Measurements from ENCODE around the gene A3GALT2. TPM values are rescaled to one million over a fixed set of nuclear protein-coding genes. Genes with fewer than 3 reads are reported as not detected.
"Not testable (repeated sequence)": the region's sequence is repeated elsewhere in the genome, so short reads cannot be mapped to it uniquely, and the experiment has no call there.

The A3GALT2 gene
- total RNA-seq, 1 donor from 2014 or later = not detected

DNA sequence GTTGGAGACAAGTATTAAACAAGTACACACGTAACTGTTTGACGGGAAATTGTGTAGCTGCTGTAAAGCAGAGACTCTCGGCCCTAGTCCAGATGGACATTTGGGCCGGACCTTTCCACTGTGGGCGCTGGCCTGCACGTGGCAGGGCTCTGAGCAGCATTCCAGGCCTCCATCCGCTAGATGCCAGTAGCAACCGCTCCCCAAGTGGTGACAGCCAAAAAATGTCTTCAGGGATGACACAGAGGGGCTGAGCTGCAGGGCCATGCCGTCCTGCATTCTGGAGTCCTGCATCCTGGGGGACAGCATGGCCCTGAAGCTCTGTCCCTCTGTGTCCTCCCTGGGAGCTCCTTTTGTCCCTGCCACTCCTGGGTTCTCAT, 24.8 kb downstream of the A3GALT2 start:
- intact Hi-C loops (cut with micrococcal nuclease) = loop anchor here (5.0 kb wide), 1 partner anchor 51 kb away; no protein-coding TSS in a partner anchor

DNA sequence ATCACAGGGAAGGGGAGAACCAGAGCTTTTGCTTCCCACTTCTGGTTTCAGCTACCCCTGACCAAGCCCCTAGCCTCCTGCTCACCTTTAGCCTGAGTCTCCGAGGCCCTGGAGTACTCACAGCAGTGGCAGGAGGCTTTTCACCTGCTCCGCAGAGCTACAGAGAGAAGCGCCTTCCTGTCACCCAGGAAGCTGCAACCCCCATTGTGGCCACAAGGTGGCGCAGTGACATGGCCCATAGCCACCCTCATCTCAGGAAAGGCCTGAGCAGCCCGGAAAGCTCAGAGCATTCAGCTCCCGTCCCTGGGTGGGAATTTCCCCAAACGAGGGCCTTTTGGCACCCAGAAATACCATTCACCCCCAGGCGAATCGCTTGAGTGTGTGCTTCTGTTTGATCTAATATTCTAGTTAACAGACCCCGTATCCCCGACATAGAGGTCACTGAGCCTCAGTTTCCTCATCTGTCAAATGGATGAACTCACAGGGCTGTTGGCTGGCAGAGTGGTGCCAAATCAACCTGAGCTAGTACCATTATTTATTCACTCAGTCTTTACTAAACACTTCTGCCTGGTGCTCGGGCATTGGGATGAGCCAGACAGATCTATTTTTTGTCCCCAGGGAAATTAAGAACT, 25.3 kb downstream of the A3GALT2 start:
- intact Hi-C loops (cut with micrococcal nuclease) = loop anchor here (1.0 to 5.0 kb wide), 4 partner anchors 52 to 177 kb away; partner anchors contain the start of gene ZSCAN20

DNA sequence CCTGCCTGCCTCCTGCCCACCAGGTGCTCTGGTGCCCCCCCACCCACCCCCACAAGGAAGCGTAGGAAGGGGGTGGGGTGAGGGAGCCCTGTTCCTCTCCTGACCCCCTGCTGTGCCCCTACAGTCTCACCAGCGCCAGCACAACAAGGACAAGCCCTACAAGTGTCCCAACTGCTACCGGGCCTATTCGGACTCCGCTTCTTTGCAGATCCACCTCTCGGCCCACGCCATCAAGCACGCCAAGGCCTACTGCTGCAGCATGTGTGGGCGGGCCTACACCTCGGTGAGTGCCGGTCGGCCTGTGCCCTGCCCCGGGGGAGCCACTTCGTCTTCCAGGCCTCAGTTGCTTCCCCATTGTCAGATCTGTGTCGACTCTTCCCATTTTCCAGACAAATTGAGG, 25.9 kb downstream of the A3GALT2 start:
- intact Hi-C loops (cut with micrococcal nuclease) = loop anchor here (1.0 to 5.0 kb wide), 4 partner anchors 52 to 177 kb away; partner anchors contain the start of gene ZSCAN20

DNA sequence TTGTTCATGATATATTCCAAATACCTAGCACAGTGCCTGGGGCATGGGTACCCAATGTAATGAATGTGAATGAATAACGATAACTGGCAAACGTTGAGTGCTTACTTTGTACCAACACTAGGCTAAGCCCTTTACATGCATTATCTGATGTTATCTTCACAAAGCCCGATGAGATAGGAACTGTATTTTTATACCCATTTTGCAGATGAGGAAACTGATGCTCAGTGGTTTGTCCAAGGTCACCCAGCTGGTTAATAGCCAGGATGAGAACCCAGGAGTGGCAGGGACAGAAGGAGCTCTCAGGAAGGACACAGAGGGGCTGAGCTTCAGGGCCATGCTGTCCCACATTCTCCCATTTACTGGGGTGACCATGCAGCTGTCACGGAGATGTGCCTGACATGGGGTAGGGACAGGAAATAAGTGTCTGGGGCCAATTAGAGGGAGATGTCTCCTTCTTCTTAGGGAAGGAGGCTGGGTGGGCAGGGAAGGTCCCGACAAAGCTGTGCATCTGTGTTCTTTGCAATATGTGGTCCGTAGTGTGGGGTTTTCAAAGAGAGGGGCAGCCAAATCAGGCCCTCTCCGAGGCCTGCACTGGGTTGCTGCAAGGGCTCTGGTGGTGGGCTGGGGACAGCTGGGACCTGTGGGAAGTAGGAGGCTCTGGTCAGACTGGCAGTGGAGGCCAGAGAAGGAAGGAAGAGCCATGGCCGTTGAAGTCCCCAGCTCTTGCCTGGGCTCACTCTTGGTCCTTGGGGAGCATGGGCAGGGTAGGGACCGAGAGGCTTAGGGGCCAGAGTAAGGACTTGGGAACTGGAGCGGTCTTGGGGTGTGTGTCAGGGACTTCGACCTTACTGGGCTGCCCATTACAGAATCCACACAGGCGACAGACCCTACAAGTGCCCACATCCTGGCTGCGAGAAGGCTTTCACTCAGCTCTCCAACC, 26.6 kb downstream of the A3GALT2 start:
- intact Hi-C loops (cut with micrococcal nuclease) = loop anchor here (1.0 to 5.0 kb wide), 4 partner anchors 53 to 178 kb away; partner anchors contain the start of gene ZSCAN20

DNA sequence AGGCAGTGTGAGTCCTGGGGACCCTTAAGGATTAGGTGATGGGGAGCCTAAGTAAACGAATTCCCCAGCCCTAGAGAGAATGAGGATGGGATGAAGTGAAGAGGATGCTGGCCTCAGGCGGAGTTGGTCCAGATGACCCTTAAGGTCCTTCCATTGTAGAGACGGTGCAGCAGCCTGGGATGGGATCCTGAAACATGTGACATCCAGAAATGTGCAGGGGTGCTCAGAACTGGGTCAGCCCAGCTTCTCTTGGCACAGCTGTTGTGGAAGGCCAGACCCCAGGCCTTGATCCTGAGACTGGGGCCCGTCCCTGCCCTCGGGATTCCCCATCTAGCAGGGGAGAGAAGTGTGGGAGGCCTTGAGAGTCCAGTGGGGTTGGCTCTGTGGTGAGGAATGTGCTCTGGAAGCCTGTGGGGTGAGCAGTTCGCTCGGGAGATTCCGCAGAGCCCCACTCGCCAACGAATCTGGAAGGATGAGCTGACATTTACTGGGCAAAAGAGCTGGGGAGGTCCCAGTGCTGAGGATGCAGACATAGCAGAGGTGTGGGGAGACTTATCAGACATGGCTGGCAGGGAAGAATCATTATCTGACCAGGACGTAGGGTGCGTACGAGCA, 28.1 kb downstream of the A3GALT2 start:
- intact Hi-C loops (cut with micrococcal nuclease) = no loop called here

DNA sequence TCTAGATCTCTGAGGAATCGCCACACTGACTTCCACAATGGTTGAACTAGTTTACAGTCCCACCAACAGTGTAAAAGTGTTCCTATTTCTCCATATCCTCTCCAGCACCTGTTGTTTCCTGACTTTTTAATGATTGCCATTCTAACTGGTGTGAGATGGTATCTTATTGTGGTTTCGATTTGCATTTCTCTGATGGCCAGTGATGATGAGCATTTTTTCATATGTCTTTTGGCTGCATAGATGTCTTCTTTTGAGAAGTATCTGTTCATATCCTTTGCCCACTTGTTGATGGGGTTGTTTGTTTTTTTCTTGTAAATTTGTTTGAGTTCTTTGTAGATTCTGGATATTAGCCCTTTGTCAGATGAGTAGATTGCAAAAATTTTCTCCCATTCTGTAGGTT, 30.3 kb downstream of the A3GALT2 start:
- intact Hi-C loops (cut with micrococcal nuclease) = not testable (repeated sequence)

DNA sequence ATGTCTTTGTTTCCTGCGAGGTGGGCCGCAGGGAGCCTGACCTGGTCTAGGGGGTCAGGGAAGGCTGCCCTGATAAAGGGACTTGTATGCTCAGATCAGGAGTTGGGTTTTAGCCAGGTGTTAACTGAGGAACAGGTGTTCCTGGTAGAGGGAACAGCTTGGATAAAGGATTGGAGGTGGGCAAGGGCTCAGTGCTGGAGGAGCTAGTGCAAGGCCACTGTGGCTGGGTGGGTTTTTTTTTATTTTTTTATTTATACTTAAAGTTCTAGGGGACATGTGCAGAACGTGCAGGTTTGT, 31.1 kb downstream of the A3GALT2 start:
- intact Hi-C loops (cut with micrococcal nuclease) = no loop called here

DNA sequence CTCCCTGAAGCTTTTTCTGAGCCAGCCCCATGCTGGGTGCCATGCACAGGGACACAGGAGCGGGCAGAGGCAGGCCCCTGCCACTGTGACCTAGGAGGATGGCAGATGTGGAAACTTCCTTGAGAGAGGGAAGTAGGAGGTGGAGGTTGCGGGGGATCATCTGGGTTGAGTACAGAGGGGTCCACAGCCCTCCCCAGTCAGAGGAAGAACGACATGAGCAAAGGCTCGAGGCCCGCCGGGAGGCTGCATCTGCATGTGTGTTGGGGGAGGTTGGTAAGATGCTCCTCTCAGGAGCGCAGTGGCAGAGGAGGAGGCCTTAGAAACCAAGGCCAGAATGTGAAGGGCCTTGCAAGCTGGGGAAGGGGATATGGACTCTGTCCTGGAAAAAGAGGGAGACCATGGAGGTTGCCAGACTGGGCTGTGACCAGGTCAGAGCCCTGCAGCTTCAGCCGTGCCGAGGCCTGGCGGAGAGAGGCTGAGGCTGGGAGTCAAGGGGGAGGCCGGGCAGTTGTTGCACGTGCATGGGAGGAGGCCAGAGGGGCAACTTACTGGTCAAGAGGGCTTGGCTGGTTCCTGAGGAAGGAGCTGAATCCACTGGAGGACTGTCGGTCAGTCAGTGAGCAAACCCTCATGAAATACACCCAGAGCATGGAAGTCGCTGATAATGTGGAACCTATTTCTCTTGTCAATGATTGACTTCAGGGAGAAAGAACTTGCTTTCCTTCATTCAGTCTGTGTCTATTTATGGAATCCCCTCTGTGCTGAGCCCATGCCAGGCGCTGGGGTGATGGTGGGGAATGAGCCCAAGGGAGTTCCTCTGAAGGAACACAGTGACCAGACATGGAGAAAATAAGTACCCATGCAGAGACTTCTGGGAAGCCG, 31.7 kb downstream of the A3GALT2 start:
- intact Hi-C loops (cut with micrococcal nuclease) = no loop called here

DNA sequence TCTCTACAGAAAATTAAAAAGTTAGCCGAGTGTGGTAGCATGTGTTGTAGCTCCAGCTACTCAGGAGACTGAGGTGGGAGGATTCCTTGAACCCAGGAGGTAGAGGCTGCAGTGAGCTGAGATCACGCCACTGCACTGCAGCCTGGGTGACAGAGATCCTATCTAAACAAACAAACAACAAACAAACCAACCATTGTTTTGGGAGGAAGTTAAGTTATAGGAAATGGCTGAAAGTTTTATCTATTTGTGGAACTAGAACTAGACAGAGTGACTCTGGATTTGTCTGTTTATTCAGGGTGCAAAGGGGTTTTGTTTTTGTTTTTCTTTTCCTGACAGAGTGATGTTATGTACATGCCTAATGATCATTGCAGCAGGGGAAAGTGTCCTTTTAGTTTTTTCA, 33.6 kb downstream of the A3GALT2 start:
- intact Hi-C loops (cut with micrococcal nuclease) = no loop called here

DNA sequence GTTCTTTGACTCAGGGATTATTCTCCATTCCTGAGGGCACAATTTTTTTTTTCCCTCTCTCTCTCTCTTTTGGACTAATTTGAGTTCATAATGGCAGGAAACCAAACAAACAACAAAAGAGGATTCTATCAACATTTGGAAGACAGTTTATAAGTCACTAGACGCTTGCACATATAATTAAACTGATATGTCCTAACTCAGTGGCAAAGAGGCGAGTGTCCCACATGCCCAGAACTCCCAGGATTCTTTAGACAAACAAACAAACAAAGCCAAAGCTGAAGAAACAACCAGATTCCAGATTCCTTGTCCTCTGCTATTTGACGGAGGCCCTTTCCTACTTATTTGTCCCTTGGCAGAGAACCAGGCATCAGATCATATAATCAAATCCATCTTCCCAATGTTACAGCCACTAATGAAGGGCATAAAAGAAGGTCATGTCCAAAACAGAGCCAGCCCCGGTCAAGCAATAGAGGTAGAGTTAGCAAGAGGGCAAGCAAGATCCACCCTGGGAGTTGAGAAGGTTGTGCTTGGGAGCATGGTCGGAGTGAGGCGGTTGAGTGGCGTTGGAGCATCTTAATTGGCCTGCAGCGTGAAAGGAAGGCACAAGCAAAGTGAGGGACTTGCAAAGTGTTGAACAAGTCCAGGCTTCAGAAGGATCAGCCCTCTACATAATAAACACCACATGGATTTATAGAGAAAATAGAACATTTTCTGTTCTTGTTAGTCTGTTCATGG, 34.3 kb downstream of the A3GALT2 start:
- intact Hi-C loops (cut with micrococcal nuclease) = no loop called here

DNA sequence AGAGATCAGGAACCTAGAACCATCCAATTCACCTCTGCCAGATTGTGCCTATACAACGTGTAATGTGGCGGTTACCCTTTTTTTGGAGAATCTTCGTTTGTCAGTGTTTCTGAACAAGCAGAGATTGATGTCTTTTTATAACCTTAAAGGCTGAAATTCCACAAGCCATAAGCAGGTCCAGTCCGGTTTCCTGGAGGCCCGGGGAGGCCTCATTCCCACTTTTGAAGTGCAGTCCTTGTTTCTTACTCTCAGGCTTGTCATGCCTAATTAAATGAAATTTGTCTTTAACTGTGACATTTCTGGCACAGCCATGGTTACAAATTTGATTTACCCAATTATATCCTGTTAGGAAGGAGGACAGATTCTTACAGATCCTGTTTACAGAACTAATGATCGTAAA, 36.8 kb downstream of the A3GALT2 start:
- intact Hi-C loops (cut with micrococcal nuclease) = no loop called here

DNA sequence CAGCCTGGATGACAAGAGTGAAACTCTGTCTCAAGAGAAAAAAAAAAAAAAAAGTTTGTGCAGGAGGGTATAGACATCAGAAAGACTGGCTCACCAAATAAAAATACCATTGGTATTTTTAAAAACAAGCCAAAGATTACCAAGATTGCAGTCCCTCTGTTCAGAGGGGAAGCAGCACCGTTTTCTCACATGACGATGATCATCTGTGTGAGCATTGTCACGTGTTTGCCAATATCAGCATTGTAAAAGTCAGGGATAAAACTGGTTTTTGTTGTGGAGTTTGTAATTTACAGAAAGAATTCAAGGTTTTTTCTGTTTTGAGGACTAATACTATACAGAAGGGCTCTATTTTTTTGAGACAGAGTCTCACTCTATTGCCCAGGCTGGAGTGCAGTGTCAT, 38.1 kb downstream of the A3GALT2 start:
- intact Hi-C loops (cut with micrococcal nuclease) = no loop called here

DNA sequence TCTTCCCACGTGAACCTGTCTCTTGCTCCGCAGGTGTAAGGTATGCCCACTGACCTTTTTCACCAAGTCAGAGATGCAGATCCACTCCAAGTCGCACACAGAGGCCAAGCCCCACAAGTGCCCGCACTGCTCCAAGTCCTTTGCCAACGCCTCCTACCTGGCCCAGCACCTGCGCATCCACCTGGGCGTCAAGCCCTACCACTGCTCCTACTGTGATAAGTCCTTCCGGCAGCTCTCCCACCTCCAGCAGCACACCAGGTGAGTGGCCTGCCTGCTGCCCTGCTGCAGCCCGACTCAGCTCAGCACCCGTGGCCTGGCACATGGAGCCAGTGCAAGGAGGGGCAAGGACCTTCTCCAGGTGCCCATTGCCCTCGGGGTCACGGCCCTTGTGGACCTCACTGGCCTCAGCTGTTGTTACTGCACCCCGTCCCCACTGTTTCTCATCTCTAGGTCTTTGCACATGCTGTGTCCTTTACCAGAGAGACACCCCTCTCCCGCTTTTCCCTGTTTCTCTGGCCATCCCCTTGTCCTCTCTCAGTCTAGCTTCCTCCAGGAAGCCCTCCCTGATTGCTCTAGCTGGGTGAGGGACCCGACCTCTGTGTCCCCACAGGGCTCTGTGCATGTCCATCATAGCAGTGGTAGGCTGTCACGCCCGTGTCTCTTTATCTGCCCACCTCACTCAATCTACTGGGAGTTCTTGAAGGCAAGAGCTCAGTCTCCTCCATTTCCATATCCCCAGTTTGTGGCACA, 39.2 kb downstream of the A3GALT2 start:
- intact Hi-C loops (cut with micrococcal nuclease) = no loop called here

DNA sequence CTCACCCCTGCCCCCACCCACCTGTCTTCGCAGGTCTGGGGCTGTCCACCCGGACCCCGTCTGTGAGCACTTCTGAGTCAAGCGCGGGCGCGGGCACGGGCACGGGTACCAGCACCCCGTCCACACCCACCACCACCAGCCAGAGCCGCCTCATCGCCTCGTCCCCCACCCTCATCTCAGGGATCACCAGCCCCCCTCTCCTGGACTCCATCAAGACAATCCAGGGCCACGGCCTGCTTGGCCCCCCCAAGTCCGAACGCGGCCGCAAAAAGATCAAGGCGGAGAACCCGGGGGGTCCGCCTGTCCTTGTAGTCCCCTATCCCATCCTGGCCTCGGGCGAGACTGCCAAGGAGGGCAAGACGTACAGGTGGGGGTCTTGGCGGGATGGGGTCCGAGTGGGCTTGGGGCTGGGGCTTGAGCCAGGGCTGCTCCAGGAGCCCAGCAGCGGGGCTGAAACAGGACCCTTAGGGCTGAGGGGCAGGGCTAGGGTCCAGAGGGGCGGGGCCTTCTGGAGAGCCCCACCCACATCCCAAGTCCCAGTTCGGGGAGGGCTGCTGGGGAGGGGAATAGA, 40.7 kb downstream of the A3GALT2 start:
- intact Hi-C loops (cut with micrococcal nuclease) = no loop called here

DNA sequence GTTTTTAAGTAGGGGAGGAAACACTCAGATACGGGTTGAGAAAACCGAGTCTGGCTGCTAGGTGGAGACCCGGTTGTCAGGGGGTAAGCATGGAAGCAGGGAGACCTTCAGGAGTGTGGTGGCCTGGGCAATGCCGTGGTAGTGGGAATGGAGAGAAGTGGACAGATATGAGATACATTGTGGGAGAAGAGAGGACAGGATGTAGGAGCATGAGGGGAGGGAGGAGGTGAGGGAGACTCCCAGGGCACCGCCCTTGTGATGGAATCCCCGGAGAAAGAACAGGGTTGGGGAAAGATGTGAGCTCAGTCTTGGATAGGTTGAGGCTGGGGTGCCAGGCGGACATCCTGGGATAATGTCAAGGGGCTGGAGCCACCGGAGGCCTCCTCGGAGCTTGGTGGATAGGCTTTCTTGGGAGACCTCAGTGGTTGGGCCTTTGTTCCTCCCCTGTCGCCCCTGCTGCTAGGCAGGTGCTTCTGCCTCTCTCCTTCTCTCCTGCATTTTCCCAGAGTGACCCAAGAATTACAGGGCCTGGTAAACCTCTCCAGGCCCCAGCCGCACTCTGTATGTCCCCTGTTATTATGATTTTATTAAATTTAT, 43.3 kb downstream of the A3GALT2 start:
- intact Hi-C loops (cut with micrococcal nuclease) = no loop called here

DNA sequence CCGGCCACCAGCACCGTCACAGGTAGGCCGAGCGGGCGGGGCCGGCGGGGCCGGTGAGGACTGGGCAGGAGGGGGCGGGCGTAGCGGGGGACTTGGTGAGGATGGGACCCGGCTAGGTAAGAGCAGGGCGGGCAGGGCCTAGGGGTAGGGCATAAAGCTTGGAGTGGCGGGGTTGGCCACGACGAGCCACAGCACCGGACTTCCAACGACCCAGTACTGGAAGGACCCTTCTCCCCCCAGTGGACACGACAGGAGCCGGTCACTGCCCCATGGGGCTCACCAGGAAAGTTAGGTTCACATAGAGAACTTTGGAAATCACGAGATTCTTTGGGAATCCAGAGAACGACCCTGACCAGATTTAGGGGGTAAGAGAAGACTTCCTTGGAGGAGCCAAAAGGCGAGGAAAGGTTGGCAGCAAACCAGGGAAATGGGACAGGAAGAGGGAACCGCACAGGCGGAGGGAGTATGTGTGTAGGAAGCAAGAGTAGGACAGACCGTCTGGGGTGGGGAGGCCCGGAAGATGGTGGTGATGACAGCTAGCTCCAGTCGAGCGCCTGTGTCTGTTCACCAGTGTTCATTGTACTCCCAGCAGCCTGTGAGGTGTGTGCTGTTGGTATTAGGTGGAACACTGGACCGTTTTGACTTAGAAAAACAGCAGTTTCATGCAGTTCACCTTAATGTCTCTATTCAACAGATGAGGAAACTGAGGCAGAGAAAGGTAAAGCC, 44.2 kb downstream of the A3GALT2 start:
- intact Hi-C loops (cut with micrococcal nuclease) = no loop called here

DNA sequence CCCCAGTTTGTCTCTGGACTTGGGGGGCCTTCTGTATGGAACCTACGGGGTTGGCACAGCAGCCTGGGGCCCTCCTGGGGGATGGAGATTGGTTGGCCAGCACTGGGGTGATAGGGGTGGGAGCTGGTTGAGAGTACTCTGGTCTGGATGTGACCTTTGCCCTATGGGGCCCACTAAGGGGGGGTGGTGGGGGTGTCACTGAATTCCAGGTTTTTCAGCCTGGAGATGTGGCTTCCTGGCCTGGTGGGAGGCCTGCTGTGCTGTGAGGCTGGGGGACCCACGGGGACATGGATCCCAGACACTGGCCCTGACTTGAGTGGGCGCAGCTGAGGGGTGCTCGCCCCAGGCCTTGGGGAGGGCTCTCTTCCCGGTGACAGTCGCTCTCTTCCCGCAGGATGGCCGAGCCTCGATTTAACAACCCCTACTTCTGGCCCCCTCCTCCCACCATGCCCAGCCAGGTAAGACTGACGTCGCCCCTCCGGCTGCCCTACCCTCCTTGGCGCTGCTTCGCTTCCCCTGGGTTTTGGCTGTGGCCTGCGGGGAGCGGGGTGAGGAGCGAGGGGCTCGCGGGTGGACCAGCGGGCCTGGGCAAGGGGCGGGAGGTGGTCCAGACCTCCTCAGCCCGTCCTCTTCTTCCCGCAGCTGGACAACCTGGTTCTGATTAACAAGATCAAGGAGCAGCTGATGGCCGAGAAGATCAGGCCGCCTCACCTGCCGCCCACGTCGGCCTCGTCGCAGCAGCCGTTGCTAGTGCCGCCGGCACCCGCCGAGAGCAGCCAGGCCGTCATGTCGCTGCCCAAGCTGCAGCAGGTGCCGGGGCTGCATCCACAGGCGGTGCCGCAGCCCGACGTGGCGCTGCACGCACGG, 45.0 kb downstream of the A3GALT2 start:
- intact Hi-C loops (cut with micrococcal nuclease) = no loop called here

Measured in T-helper 2 cell treated with Interferon-gamma antibody and Interleukin-4, amounts not matched to agents 100 ng/mL and 5 ng/mL, for 36 hours (primary cell).